ENCODE data around the gene LRRC45.

DNA sequence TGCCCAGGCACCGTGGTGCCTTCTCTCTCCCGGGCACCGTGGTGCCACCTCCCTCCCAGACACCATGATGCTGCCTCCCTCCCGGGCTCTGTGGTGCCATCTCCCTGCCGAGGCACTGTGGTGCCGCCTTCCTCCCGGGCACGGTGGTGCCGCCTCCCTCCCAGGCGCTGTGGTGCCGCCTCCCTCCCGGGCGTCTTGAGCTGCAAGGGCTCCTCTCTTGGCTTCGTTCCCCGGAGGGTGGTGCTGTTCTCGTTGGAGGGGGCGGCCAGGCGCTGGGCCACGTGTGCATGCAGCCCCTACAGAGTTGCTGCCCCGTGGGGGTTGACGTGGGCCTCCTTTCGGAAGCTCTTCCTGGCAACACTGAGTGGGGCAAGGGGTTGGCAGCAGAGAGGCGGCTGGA lies 8.7 kb upstream of the LRRC45 start:
- TF ChIP-seq POLR2AphosphoS5 (IDR thresholded peaks at IDR 0.05; ENCODE audit: low read depth, low read length) (no peak), TAF1 (IDR thresholded peaks at IDR 0.05; ENCODE audit: borderline replicate concordance, insufficient read depth, low read length) (no peak), SIN3A (IDR thresholded peaks at IDR 0.05; ENCODE audit: borderline replicate concordance, insufficient read depth, low read length) (no peak)
- TF ChIP-seq, protein P1, sequence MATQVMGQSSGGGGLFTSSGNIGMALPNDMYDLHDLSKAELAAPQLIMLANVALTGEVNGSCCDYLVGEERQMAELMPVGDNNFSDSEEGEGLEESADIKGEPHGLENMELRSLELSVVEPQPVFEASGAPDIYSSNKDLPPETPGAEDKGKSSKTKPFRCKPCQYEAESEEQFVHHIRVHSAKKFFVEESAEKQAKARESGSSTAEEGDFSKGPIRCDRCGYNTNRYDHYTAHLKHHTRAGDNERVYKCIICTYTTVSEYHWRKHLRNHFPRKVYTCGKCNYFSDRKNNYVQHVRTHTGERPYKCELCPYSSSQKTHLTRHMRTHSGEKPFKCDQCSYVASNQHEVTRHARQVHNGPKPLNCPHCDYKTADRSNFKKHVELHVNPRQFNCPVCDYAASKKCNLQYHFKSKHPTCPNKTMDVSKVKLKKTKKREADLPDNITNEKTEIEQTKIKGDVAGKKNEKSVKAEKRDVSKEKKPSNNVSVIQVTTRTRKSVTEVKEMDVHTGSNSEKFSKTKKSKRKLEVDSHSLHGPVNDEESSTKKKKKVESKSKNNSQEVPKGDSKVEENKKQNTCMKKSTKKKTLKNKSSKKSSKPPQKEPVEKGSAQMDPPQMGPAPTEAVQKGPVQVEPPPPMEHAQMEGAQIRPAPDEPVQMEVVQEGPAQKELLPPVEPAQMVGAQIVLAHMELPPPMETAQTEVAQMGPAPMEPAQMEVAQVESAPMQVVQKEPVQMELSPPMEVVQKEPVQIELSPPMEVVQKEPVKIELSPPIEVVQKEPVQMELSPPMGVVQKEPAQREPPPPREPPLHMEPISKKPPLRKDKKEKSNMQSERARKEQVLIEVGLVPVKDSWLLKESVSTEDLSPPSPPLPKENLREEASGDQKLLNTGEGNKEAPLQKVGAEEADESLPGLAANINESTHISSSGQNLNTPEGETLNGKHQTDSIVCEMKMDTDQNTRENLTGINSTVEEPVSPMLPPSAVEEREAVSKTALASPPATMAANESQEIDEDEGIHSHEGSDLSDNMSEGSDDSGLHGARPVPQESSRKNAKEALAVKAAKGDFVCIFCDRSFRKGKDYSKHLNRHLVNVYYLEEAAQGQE (IDR thresholded peaks at IDR 0.05; ENCODE audit: insufficient read depth in 1 of 2, low read depth in 2 of 2, low read length in 2 of 2): no peak
